Erythroblast (primary cell): ENCODE results near the gene CTNNA2.

ENCODE experiments used
- GATA1 ChIP-seq: IDR thresholded peaks from 2 replicates; pipeline ENCODE4 v1.6.1; 2011; ENCODE audit warnings: low read depth, mild to moderate bottlenecking, control low read depth, low read length, moderate library complexity
- POLR2A ChIP-seq: IDR thresholded peaks from 2 replicates; pipeline ENCODE4 v1.6.1; 2011; ENCODE audit warnings: mild to moderate bottlenecking, low read length

- TF ChIP-seq POLR2A = no peak
- TF ChIP-seq GATA1 = no peak
Measured at GRCh38 chr2:80114812-80115211, 602.0 kb downstream of the CTNNA2 start.
